SH-SY5Y (cell line): Measurements from ENCODE around the gene DTX2.
"Not testable (repeated sequence)": the region's sequence is repeated elsewhere in the genome, so short reads cannot be mapped to it uniquely, and the experiment has no call there.

ENCODE experiments used
- GATA2 ChIP-seq: IDR thresholded peaks from 2 replicates; pipeline ENCODE4 v1.6.1; 2011; ENCODE audit warnings: mild to moderate bottlenecking, low read depth, low read length
- GATA3 ChIP-seq: IDR thresholded peaks from 2 replicates; pipeline ENCODE4 v1.6.1; 2011; ENCODE audit warnings: low read depth, mild to moderate bottlenecking, low read length, moderate library complexity

DTX2 gene

DNA sequence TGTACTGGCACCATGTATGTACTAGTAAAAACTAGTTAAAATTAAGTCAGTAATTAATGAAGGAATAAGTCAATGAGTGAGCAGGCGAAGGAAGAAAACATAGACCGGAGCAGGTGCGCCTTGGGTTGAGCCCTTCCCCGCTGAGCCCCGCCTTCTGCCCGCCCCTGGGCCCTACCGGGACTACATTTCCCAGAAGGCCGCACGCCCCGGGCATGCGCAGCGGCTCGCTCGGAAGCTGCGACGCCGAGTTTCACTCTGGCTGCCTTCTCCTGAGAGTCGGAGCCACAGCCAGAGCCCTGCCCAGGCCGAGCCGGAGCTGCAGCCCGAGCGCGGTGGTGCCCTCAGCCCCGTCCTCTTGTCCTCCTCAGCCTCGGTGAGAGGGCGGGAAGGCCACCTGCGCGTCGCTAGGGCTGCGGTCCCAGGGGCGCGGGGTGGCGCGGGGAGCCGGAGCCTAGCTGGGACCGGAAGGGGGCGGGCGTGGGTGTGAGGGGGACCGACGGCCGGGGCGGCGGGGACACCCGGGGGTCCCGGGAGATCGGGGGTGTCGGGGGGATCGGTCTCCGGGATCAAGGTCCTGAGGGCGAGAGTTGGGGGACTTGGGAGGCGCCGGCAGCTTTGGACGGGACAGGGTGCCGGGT is at the start of gene DTX2:
DTX2 (plus strand) TSS at position 246 of the 638 bp plus-strand sequence. CDS start 18,801 bp downstream, outside the sequence.
- not testable (repeated sequence) for TF ChIP-seq GATA3, GATA2

DNA sequence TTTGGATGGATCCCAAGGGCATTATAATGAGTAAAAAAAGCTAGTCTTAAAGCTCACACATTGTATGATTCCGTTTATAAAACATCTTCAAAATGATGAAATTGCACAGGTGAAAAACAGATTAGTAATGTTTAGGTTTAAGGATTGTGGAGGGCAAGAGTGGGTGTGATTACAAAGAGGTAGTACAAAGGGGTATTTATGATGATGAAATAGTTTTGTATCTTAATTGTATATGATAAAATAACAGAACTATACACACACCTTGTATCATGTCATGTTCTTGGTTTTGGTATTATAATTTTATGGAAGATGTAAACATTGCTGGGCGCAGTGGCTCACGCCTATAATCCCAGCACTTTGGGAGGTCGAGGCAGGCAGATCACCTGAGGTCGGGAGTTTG is 49.3 kb upstream of the DTX2 start:
- no peak for TF ChIP-seq GATA2
- no peak for TF ChIP-seq GATA3

DNA sequence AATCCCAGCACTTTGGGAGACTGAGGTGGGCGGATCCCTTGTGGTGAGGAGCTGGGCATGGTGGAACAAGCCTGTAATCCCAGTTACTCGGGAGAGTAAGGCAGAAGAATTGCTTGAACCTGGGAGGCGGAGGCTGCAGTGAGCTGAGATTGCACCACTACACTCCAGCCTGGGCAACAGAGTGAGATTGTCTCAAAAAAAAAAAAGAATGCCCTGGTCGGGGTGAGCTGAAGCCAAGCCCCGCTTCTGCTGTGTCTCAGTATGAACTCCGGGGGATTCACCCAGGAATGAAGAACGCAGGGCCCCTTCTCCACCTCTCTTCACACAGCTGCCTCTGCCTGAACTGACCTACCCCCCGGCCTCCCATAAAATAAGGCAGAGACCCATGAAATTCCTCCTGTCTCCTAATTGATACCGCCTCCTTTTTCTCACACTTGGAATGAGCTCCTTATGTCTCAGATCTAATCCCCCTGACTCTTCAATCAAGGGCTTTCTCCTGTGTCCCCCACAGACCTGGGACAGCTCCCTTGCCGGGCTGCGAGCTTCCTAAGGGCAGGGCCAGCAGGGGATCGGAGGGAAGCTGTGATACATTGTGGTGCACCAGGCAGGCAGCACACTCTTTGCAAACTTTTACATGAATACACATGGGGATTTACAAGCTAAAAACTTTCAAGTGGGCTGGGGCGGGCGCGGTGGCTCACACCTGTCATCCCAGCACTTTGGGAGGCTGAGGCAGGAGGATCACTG is 37.7 kb upstream of the DTX2 start:
- no peak for TF ChIP-seq GATA2
- no peak for TF ChIP-seq GATA3

DNA sequence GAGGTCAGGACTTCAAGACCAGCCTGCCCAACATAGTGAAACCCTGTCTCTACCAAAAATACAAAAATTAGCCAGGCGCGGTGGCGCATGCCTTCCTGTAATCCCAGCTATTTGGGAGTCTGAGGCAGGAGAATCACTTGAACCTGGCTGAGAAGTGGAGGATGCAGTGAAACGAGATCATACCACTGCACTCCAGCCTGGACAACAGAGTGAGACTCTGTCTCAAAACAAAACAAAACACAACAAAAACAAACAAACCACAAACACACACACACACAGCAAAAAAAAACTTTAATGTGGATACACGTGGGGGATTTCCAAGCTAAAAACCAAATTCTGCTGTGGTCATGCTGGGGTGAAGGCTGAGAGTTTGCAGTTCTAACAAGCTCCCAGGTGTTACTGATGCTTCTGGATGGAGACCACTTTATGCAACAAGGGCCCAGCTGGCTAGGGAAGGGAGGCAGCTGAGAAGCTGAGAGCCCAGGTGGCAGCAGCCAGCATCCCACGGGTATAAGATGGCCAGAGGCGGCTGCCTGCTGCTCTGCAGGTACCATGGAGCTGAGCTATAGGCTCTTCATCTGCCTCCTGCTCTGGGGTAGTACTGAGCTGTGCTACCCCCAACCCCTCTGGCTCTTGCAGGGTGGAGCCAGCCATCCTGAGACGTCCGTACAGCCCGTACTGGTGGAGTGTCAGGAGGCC is 36.9 kb upstream of the DTX2 start, which contains the start of gene ZP3:
ZP3 (plus strand) TSS at position 538 of the 699 bp plus-strand sequence; CDS start at position 553, 15 bp downstream.
- TF ChIP-seq GATA3 (no peak), GATA2 (no peak)

DNA sequence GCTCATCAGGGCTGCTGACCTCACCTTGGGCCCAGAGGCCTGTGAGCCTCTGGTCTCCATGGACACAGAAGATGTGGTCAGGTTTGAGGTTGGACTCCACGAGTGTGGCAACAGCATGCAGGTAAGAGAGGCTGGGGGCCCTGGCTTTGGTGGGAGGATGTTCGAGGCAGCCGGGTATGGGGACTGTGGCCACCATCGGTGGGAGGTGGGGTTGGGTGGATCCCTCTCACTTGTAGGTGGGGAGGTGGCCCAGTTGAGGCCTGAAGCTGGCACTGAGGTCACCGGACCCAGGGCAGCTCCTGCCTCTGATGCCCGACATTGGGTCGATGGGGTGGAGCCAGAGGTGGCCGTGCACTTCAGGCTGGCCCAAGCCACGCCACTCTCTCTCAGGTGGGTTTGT is 36.4 kb upstream of the DTX2 start:
- TF ChIP-seq GATA2 (no peak), GATA3 (no peak)

DNA sequence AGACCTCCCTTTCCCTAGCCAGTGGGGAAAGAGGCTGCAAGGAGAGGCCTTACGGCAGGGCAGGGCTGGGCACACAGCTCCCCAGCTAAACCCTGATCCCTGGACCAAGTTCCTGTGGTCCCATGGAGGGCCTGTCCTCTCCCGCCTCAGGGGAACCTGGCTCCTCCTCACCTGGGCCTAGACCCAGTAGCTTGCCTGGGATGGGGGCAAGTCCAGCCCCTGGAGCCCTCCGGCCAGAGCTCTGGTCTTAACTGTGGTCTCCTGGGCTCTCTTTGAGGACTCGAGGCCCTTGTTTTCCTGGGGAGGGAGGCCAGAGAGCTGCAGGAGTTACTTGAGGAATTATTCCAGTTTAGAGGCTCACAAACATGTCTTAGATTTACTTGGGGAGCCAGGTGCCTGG is 35.3 kb upstream of the DTX2 start:
- TF ChIP-seq GATA3 = no peak

DNA sequence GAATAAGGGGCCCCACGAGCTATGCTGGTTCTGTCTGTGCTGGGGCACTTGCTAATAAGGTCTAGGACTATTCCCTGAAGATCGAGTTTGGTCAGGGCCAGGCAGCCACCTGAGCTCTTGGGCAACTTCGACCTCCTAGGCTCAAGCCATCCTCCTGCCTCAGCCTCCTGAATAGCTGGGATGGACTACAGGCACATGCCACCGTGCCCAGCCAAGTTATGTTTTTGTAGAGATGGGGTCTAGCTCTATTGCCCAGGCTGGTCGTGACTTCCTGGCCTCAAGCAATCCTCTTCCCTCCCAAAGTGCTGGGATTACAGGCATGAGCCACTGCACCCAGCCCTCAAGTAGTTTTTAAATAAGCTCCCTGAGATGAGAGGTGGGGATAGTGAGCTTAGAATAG is 33.9 kb upstream of the DTX2 start:
- TF ChIP-seq GATA3 (no peak), GATA2 (no peak)

DNA sequence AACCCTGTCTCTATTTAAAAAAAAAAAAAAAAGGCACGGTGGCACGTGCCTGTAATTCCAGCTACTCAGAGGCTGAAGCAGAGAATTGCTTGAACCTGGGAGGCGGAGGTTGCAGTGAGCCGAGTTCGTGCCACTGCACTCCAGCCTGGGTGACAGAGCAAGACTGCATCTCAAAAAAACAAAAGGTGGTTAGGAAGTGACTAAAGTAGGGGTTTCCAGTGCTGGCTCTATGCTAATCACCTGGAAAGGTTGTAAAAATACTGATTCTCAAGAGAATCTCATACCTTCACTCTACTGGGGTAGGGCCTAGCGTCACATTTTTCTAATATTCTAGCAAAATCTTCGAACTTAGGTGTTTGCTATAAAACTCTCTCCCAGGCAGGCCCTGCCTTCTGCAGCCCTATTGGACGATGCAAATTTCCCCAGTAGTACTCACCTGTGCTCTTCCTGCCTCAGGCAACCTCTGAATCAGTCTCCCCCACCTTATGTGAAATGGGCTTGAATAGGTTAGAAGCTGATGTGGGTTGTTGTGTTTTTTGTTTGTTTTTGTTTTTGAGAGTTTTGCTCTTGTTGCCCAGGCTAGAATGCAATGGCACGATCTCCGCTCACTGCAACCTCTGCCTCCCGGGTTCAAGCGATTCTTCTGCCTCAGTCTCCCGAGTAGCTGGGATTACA is 33.2 kb upstream of the DTX2 start:
- TF ChIP-seq GATA3 (no peak), GATA2 (no peak)

DNA sequence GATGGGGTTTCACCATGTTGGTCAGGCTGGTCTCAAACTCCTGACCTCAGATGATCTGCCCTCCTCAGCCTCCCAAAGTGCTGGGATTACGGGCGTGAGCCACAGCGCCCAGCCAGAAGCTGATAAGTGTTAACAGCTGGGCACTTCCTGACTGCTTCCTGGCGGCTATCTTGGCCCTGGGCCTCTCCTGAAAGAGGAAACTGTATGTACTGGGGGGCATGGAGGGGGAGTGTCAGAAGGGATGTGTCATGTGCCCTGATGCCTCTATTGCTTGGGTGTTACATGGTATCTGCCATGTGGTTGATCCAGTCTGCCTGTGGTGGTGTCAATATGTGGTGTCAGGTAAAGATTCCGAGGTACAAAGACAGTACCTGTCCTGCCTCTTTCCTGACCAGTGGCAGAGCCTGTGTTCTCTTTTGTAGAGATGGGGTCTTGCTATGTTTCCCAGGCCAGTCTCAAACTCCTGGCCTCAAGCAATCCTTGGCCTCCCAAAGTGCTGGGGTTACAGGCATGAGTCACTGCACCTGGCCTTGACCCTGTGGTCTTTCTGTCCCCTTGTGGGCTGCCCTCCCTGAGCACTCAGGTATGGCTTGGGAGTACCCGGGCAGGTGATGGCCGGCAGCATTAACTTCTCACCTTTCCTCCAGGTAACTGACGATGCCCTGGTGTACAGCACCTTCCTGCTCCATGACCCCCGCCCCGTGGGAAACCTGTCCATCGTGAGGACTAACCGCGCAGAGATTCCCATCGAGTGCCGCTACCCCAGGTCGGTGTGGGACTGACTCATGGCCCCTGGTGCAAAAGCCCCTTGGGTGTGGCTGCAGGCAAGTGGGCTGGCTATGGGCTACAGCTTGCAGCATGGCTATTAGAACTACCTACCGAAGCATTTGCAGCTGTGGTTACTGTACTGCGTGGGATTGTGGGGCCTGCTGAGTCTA is 32.4 kb upstream of the DTX2 start:
- no peak for TF ChIP-seq GATA2
- no peak for TF ChIP-seq GATA3

DNA sequence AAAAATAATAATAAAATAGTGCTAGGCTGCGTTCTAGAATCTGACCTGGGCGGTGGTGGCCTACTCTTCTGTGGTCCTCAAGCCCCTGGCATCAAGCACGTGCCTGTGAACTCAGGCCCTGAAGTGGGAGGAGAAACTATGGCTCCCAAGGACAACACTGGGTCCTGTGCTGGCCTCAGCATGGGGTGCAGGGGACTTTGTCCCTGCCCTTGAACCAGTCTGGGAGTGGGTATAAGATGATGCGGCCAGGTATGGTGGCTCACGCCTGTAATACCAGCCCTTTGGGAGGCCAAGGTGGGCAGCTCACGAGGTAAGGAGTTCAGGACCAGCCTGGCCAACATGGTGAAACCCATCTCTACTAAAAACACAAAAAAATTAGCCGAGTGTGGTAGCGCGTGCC is 31.3 kb upstream of the DTX2 start:
- TF ChIP-seq GATA3 (no peak), GATA2 (no peak)

DNA sequence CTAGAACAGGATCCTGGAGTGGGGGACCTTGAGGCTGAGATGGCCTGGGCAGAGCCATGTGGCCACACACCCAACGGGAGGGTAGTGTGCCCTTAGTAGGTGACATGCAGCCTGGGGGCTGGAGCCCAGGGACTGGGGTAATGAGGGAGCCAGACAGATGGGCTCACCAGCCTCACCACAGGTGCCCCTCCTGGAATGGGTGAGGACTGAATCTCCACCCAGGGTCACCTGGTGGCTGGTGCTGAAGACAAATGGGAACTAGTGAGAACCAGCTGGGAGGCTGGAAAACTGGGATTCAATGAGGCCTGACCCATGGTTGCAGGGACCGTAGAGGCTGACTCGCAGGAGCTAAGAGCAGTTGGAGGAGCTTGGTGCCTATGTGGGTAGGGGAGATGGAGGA is 30.7 kb upstream of the DTX2 start:
- TF ChIP-seq GATA2 (no peak), GATA3 (no peak)

DNA sequence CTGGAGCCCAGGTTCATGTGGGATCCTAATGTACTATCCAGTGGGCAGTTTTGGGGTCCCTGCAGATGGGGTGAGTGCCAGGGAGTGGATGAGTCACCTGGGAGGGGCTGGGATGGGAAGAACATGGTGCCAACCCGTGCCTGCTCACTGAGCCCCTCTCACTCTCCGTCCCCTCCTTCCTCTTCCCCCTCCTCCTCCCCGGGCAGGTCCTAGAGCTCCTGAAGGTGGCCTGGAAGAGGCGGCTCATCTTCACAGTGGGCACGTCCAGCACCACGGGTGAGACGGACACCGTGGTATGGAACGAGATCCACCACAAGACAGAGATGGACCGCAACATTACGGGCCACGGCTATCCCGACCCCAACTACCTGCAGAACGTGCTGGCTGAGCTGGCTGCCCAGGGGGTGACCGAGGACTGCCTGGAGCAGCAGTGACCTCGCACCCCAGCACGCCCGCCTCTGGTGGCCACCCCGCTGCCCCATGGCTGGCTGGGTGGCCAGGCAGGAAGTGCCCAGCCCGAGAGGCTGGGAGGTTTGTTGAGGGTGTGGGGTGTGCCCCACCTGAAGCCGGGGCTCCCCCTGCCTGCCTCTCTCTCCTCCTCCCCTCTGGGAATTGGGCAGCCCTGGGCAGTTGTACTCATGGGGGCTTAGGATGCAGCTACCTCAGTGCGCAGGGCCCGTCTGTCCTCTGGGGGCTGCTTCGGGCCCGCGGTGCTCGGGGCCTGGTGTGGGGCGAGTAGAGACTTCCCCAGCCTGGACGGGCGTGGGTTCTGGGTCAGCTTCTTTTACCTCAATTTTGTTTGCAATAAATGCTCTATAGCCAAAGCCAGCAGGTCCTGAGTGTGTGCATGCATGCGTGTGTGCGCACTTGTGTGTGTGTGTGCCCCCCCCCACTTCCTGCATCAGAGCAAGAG is 43.9 kb downstream of the DTX2 start:
- no peak for TF ChIP-seq GATA3
- no peak for TF ChIP-seq GATA2

DNA sequence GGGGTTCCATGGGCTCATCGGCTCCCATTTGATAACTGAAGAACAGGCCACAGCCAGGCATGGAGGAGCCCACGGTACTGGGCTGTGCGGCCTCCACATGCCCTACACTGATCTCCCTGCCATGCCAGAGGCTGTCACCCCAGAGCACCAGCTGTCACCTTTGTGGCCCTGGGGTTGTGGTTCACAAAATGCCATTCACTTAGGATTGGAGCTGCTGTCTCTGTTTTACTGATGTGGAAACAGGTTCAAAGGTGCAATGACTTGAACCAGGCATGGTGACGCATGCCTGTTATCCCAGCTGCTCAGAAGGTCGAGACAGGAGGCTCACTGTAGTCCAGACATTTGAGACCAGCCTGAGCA is 44.6 kb downstream of the DTX2 start:
- TF ChIP-seq GATA2 (no peak), GATA3 (no peak)
